ENCODE measurements around the gene SRCIN1.

DNA sequence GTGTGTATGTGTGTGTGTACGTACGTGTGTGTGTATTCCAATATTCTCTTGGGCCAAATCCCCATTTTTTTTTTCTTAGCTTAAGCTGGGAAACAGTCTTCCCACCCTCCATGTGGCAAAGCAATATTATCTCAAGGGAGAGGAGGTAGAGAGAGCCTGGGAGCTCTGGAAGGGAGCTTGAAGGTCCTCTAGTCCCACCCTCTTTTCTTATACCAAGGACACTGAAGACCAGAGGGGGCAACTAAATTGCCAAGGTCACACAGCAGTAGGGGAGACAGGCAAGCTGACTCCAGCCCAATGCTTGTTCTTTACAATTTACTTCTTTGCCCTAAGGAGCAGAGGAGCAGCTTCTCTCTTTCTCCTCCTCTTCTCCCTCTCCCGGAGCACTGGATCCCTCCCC lies 6.8 kb downstream of the SRCIN1 start:
- TF ChIP-seq, protein P1, sequence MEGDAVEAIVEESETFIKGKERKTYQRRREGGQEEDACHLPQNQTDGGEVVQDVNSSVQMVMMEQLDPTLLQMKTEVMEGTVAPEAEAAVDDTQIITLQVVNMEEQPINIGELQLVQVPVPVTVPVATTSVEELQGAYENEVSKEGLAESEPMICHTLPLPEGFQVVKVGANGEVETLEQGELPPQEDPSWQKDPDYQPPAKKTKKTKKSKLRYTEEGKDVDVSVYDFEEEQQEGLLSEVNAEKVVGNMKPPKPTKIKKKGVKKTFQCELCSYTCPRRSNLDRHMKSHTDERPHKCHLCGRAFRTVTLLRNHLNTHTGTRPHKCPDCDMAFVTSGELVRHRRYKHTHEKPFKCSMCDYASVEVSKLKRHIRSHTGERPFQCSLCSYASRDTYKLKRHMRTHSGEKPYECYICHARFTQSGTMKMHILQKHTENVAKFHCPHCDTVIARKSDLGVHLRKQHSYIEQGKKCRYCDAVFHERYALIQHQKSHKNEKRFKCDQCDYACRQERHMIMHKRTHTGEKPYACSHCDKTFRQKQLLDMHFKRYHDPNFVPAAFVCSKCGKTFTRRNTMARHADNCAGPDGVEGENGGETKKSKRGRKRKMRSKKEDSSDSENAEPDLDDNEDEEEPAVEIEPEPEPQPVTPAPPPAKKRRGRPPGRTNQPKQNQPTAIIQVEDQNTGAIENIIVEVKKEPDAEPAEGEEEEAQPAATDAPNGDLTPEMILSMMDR (conservative IDR thresholded peaks at IDR 0.05; ENCODE audit: low read depth, low read length) = no peak
- TF ChIP-seq EZH2phosphoT487 (IDR thresholded peaks at IDR 0.05; ENCODE audit: borderline replicate concordance, low read length) = no peak

Measured in PC-3 (cell line).